HG03571 (cell line): Measurements from ENCODE around the gene EFNA1.
"Not testable (repeated sequence)": the region's sequence is repeated elsewhere in the genome, so short reads cannot be mapped to it uniquely, and the experiment has no call there.

Experiments
- ATAC-seq: cut with Tn5 transposase; IDR thresholded peaks from one replicate; pipeline ENCODE4 v1.9.1; 2021; ENCODE audit not compliant: unreplicated experiment

EFNA1 gene

DNA sequence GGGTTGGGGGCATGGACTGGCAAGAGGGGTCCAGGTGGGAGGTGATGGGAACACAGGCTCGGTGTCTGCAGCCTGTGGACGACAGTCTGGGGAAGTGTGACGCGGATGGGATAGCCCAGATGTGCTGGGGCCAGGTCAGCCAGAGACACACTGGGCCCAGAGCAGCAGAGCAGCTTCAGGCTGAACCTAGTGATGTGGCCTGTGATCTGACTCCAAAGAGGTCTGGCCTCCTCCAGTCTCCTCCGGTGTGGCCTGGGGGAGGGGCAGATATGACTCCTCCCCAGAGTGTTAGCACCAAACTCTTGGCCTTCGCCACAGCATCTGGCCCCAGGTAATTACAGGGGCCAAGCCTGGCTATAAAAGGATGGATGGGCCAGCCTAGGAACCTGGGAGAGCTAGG lies 35.5 kb upstream of the EFNA1 start:
- no peak for ATAC-seq

DNA sequence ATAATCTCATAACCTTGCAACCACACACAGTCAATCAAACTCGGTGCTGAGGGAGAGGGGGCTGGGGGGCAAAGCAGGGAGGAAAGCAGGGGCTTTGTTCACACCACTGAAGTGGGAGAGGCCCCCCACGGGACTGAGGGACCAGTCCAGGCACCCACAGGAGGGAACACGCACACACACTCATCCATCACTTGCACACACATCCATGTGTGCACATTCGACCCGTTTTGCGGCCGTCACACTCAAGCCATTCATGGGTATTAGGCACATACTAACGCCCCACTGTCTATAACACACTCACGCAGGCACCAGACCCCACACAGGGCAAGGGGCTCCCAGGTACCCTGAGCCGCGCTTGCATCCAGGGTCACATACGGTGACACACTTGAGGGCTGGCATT lies 35.0 kb upstream of the EFNA1 start:
- ATAC-seq, result no peak

DNA sequence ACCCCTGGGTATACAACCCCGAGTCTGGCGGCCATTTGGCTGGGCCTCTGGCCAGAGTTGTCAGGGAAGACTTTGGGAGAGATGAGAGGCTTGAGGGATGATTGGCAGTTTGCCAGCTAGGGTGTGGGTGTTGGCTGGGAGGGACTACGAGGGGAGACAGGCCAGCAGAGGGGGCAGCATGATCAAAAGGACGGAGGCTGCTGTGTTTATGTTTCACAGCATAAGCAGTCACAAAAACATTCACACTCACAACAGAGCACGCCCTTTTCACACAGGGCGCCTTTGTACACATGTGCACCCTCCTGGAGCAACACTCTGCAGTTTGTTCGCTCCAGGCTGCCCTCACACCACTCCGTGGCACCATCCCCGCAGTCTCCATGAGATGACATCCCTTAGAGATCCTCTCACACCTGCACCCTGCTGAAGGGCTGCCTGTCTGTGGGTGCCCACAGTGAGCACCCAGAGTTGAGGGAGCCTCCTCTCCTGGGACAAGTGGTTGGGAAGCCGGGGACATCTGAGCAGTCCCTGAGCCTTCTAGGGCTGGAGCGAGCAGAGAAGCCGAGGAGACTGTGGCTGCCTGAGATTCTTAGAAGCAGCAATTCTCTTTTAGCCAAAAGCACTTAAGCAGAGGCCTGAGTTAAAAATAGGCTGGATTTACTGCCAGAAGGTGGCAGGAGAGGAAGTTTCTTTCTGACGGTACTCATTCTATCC lies 33.6 kb upstream of the EFNA1 start:
- no peak for ATAC-seq

DNA sequence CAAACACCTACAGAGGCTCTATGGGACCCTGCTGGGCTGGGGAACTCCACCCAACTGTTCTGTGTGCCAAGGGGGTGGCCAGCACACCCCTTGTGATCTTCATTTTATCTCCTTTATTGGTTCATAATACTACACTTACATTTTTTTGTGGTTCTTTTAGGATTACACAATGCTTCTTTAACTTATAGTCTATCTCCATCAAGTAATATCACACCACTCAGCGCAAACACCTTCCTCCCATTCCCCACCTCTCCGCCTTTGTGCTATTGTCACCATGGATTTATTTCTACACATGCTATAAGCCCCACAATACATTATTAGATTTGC lies 33.1 kb upstream of the EFNA1 start:
- ATAC-seq, result no peak

DNA sequence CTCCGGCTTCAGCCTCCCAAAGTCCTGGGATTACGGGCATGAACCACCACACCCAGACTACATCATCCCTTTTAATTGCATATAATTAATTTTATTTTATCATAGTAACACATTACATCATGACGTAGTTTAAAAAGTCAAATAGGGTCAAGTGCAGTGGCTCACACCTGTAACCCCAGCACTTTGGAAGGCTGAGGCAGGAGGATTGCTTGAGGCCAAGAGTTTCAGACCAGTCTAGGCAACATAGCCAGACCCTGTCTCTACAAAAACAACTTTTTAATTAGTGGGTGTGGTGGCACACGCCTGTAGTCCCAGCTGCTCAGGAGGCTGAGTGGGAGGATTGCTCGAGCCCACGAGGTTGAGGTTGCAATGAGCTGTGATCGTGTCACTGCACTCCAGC lies 28.3 kb upstream of the EFNA1 start:
- no peak for ATAC-seq

DNA sequence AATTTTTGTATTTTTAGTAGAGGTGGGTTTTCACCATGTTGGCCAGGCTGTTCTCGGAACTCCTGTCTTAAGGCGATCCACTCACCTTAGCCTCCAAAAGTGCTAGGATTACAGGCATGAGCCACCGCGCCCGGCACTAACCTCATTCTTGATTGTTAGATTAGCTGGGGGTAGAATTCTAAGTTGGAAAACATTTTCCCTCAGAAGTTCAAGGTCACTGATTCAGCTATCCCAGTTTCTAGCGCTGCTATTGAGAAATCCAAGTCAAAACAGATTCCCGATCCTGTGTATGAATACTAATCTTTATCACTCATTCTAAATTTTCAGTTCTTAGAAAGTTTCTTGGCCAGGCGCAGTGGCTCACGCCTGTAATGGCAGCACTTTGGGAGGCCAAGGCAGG lies 24.4 kb upstream of the EFNA1 start:
- ATAC-seq, result no peak

DNA sequence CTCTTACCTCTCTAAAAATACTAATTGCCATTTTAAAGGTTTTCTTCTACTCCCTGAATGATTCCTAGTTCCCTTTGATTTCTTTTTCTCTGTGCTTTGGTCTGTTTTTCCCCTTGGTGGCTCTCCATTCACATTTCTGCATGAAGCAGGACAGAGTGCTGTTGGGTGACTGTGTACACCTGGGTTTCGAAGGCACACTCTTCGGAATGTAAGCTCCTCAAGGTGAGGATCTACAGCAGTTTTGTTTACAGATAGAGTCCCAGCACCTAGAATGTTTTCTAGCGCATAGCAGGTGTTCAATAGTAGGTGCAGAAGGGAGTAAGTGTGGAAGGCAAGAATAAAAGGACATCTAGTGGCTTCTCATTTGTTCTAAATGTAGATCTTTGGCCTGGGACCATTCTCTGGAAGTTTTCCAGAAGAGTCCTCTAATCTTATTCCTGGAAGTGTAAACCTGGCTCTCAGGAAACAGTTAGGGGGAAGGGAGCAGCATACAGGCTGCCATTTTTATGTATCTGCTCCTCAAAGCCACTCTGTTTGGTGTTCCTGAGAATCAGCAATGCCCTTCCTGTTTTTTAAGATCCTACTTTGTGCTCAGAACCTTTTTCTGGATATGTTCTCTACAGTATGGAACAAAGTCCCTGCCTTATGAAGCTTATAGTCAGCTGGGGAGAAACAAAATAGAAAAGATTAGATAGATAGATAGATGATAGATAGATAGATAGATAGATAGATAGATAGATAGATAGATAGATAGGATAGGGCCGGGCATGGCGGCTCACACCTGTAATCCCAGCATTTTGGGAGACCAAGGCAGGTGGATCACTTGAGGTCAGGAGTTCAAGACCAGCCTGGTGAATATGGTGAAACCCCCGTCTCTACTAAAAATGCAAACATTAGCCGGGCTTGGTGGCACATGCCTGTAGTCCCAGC lies 22.8 kb upstream of the EFNA1 start:
- no peak for ATAC-seq

DNA sequence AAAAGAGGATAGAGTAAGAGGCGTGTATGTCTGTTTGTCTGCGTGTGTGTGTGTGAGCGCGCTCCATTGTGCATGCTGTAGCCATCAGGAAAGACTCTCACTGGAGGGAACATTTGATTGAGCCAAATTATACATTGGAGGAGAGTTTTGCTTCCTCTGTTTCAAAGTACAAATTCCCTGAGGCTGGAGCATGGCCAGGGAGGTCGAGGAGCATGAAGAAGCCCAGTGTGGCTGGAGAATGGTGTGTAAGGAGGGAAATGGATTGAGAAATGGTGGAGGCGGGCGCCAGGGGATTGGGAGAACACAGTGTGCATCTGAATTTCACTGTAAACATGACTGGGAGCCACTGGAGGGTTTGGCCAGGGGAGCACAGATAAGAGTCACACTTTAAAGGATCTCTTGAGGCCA lies 22.1 kb upstream of the EFNA1 start:
- no peak for ATAC-seq

DNA sequence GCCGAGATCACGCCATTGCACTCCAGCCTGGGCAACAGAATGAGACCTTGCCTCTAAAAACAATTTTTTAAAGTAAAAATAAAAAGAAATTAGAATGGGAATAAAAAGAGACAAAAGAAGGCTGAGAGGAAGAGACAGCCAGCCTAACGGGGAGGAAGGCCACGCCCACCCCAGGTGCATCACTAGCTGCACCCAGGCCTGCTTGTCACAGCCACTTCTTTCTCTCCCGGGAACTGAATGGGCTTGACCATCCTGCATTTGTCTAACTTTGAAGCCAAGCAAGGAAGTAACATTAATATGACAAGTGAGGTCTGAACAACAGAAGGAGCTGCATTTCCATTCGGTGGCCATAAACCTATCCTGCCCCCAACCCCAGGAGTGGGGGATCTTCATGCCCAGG lies 20.8 kb upstream of the EFNA1 start:
- no peak for ATAC-seq

DNA sequence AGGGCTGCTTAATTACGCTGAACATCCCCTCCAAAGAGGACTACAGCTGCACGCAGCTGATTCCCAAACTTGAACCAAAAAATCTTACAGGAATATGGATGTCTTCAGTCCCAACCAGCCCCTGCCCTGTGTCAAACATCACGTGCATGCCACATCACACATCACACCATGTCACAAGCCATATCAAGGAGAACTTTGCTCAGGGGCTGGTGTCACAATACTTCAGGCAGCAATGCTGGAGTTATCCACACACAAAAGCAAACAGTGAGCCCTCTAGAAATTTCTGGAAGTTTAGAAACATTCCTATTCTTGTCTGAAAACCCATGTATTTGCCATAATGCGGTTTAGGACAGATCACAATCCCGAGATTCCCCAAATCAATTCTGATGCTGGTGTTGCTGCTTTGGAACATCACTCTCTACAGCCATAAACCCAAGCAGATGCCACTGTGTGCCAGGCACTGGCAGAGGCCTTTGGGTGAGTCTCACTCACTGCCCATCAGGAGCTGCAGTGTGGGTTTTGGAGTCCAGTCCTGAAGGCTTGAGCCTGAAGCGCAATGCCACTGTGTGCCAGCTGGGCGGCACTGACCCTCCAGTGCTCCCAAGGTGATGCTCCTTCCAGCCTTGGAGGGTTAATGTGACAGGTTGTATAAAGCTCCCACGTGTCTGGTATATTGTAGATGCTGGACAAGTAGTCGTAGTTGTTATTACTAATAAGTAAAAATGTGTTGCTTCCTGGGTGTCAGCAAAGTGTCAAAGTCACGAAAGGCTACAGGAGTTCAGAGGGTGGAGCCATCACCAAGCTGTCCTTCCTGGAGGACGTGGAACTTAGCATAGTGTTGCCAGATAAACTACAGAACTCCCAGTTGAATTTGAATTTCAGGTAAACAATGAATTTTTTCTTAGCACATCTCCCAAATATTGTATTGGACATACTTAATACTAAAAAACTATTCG lies 20.1 kb upstream of the EFNA1 start:
- ATAC-seq, result no peak

DNA sequence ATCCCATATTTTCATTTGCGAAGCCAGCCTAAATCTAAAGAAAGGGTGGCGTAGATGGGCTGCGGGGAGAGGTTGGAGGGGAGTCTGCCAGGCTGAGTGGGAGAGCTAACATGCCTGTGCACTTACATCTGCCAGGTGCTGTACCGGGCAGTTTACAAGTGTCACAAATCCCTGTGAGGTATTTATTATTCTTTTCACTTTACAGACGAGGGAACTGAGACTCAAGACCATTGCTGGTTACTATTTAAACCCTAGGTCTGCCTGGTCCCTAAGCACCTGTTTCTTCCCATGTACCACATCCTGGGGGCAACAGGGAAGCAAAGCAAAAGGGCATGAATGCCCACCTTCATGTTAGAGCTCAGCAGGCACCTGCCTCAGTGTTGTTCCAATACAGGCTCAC lies 19.4 kb upstream of the EFNA1 start:
- ATAC-seq, result no peak

DNA sequence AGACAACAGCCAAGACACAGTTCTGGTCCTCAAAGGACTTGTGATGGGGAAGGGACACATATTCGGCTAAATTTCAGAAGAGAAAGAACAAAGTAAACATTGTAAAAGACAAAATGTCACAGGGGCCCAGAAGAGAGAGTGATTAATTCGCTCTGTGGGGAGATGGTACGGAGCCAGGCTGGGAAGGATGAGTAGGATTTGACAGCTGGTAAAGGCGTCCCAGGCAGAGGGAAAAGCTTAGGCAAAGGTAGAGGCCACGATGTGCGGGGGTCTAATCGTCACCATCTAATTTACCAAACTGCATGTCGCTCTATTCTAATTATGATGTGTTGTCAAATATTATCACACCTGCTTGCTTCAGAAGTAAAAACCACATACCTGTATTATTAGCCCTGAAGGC lies 17.3 kb upstream of the EFNA1 start:
- ATAC-seq, result no peak

DNA sequence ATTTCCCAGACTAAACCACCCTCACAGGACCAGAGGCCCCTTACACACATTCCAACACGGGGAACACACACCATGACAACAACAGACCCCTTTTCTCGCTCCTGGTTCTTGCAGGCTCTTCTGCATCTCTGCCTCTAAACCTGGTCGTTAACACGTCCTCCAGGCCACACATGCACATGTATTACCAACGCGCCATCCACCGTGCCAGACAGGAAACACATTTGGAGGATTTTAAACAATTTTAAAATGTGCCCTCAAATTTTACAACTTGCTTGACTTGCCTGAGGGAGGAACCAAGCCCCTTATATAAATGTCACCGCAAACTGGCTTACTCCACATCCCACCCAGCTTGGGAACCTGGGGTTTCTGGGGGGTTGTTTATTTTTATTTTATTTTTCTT lies 16.9 kb upstream of the EFNA1 start:
- ATAC-seq, result no peak

DNA sequence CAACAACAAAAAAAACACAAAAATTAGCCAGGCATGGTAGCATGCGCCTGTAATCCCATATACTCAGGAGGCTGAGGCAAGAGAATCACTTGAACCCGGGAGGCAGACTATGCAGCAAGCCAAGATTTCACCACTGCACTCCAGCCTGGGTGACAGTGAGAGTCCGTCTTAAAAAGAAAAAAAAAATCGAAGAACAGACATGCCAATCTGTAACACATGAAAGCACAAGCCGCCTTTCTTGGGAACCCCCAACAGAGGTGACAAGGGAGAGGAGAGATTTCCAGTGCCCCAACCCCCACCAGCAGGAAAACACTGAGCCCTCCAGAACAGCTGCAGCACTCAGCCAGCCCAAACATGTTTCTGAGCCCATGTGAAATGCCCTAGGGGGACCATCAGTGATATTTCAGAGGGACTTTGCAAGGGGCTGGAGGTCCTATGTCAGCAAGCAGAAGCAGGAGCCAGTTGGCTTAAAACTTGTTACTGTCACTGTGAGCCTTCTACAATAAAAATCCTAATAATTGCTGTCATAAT lies 14.2 kb upstream of the EFNA1 start:
- no peak for ATAC-seq

DNA sequence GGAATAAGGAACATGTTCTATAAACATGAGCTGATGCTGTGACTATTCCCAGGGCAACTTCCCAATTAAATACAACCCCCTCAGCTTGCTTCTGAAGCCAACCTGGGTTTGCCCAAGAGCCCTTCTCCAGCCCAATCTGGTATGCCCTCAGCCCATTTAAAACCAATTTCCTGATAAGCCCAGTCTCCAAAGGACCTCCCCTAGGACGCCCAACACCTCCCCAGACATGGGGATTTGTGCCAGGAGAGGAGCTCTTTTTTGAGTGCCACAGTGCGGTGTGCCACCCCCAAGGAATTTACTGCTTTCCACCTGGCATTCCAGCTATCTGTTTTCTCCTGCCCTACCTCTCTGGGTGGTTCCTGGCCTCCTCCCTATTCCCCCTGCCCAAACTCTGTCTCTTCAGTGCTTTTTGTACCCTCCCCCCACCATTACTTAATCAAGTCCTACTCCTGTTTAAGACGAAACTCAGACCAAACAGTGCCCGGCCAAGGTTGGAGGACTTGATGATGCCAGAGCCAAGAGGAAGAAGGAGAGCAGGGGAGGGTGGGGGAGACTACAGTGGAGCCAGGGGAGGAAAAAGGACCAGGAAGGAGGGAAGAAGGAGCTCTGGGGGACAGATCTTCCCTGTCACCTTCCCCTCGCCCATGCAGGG lies 11.4 kb upstream of the EFNA1 start:
- no peak for ATAC-seq

DNA sequence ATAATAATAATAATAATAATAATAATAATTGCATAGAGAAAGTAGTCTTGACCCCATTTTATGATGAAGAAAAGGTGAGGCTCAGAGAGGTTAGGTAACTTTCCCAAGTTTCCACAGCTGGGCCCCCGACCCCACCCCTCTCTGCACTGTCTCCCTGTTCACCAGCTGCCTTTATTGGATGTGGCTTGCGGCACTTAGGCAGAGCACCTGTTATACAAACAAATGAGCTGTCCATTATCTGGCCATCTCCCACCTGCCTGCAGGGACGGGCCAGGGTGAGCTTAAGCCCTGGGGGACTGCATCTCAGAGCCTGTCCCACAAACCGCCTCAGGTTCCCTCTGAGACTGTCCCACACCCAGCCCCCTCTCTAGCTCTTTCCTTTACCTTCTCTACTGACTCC lies 10.1 kb upstream of the EFNA1 start:
- ATAC-seq, result no peak

DNA sequence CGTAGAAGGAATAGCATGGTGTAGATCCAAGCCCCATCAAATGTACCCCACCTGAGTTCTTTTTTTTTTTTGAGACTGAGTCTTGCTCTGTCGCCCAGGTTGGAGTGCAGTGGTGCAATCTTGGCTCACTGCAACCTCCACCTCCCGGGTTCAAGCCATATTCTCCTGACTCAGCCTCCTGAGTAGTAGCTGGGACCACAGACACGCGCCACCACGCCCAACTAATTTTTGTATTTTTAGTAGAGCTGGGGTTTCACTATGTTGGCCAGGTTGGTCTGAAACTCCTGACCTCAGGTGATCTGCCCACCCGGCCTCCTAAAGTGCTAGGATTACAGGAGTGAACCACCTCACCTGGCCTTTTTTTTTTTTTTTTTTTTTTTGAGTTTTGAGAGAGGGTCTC lies 9.6 kb upstream of the EFNA1 start:
- ATAC-seq, result not testable (repeated sequence)

DNA sequence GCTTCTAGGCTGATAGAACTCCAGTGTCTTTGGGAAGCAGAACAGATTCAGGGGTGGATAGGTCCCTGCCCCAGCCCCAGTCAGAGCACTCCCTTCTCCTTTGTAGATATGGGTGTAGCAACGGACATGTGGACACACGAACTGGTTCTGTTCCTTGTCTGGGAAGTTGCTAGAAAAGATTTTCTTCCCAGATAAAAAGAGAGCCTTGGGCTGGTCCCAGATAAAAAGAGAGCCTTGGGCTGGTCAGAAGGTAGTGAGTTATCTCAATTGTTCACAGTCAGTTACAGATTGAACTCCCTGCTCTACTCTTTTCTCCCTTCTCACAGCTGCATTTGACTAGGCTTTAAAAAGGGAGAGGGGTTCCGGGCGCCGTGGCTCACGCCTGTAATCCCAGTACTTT lies 7.4 kb upstream of the EFNA1 start:
- no peak for ATAC-seq

DNA sequence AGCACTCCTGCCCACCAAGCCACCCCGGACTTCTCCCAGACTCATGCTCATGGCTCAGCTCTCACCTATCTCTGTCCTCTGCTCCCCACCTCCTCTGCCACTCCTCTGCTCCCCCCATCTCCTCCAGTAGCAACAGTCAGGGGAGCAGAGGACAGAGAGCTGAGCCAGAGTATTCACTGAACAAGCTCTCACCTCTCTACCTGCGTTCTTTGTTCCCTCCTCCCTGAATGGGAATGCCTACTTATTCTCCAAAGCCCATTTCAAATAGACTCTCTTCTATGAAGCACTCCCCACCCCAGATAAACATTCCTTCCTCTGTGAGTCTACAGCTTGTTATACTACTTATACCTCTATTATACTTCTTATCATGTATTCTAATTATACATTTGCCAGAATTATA lies 6.4 kb upstream of the EFNA1 start:
- no peak for ATAC-seq

DNA sequence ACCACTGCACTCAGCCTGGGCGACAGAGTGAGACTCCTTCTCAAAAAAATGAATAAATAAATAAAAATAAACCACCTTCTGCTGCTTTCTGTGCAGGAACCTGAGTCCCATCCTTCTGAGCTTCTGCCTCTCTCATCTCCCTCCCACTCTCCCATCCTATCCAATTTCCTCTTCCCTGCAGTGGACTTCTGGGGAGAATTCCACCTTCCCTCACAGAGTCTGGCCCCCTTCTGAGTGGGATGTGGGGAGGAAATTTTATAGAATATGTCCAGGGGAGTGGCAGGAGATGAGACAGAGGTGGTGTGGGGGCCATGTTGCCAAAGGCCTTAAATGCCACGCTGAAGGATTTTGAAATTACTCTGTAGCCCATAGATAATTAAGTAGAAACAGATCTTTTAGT lies 5.4 kb upstream of the EFNA1 start:
- no peak for ATAC-seq

DNA sequence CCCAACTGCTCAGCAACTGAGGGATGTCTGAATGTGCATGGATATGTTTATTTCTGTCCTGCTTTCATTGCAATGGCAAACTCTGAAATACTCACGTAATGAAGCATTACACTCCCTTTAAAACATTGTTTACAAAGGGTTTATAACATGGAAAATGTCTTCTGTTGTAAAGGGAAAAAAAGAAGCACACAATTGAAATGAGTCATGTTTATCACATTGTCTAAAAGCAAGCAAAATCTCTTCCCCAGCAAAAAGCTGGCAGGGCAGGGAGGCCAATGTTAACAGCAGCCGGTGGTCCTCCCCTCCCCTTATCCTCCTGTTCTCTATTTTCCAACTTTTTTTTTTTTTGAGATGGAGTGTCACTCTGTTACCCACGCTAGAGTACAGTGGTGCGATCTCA lies 3.9 kb upstream of the EFNA1 start:
- no peak for ATAC-seq
